Urinary bladder (tissue), 4 donors: ENCODE data around the gene RBM17. TPM values are rescaled to one million over a fixed set of nuclear protein-coding genes. Genes with fewer than 3 reads are reported as not detected.

Experiments
- DNase-seq: peaks from one replicate; pipeline ENCODE4 v3.0.0-alpha.2; 2015; ENCODE audit errors: extremely low spot score
- H3K27ac ChIP-seq: one replicate; pipeline ENCODE4 v1.5.1; 2013; ENCODE audit warnings: low read depth, mild to moderate bottlenecking, moderate library complexity
- H3K36me3 ChIP-seq: one replicate; pipeline ENCODE4 v1.6.1; 2013; ENCODE audit warnings: mild to moderate bottlenecking, moderate library complexity; ENCODE audit not compliant: insufficient read depth
- H3K4me1 ChIP-seq: one replicate; pipeline ENCODE4 v1.6.1; 2013; ENCODE audit warnings: mild to moderate bottlenecking, moderate library complexity; ENCODE audit not compliant: insufficient read depth
- H3K4me3 ChIP-seq: one replicate; pipeline ENCODE4 v1.5.1; 2013; ENCODE audit warnings: low read depth, low read length
- WGBS: extraction: QIAGEN DNeasy Blood & Tissue Kit; methylation state at CpG from one replicate; pipeline ENCODE4 v1.1.7; 2013; 5-methylcytosine and 5-hydroxymethylcytosine counted together
- polyA plus RNA-seq: library from polyadenylated mRNA; stranded (reverse); fragments of 200-250 nt; gene quantifications from one replicate; pipeline ENCODE4 v1.2.3, GENCODE V29; 2013
- total RNA-seq: library from RNA; depleted of rRNA; stranded (reverse); fragments of >200 nt; gene quantifications from one replicate; pipeline ENCODE4 v1.2.3, GENCODE V29; 2014
- donor health status: healthy with polysubstance abuse.
- donor health status: healthy.

Gene RBM17
- total and polyA plus RNA-seq, 2 donors = 58.3 to 59.6 TPM

DNA sequence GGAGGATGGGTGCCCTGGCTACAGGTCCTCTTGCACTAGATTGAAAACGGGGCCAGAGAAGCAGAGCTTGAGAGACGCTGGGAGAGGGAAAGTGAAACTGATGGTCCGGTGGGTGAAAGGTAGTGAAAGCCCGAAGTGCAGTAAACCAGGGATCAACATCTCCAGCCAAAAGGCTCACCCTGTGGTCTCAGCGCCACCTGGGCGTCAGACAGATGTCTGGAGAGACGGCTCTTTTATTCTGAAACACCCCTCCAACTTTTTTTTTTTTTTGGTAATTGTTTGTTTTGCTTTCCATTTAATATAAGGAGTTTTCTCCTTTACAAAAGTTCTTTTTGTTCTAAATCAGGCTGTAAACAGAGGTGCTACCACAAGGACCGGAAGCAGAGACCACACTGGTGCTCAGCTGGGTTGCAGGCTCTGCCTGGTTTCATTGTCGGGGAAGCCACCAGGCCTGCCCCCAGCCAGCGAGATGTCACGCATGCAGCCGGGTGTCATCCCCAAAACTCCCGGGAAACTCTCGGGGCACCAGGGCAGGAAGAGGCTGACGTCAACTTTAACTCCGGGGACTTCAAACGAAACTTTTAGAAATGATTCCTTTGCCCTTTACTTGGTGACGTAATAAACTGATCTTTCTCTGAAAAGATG lies 37.9 kb upstream of the RBM17 start:
- Histone ChIP-seq H3K27ac (peak overlapping the region; percentile 38), H3K4me3 (peak overlapping the region; percentile 36), H3K36me3 (no peaks in the 10 kb centered on the region), H3K4me1 (no peaks in the 10 kb centered on the region)
- 18% methylated on average over 18 of the region's 18 CpGs for WGBS
- DNase-seq = no peak

DNA sequence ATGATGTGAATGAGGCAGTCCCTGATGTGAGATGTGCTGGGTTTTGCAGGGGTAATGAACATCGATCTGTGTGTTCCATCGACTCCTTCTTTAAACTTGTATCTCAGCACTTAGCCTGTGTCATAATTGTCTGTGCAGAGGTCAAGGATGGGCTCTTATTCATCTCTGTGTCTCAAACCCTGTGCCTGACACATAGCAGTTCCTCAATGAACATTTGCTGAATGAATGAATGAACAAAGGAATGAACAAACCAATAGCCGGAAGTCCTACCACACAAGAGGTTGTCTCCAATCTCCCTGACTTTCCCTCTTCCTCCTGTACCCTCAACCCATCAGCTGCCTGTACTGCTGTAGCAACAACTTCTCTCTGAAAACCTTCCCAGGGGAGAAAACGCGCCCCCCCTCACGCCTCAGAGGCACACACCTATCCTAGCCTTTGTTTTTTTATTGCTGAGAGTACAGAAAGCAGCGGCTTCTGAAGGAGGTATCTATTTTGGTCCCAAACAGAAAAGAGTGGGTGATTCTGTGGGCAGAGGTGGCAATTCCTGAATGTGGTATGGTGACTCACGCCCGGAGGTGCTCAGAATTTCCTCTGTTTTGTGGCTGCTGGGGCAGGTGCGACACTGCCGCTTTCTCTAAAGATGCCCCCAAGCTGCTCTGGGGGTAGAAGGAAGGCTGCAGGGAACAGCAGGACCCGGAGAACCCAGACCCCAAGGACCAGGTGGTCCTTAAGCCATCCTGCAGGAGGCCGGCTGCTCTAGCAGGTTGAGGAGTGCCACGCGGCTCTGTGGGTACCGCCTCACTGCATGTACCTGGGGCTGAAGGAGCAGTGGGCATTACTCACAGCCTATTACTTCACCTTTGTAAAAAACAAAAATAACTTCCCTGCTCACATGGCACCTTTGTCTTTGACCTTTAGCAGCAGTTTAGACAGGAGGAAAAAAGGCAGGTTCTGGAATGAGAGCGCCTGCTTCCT lies 36.3 kb upstream of the RBM17 start:
- Histone ChIP-seq H3K4me1 (no peaks in the 10 kb centered on the region), H3K27ac (no peak overlapping the region), H3K36me3 (no peaks in the 10 kb centered on the region), H3K4me3 (no peak overlapping the region)
- 85% methylated on average over 17 of the region's 17 CpGs for WGBS
- no peak for DNase-seq

DNA sequence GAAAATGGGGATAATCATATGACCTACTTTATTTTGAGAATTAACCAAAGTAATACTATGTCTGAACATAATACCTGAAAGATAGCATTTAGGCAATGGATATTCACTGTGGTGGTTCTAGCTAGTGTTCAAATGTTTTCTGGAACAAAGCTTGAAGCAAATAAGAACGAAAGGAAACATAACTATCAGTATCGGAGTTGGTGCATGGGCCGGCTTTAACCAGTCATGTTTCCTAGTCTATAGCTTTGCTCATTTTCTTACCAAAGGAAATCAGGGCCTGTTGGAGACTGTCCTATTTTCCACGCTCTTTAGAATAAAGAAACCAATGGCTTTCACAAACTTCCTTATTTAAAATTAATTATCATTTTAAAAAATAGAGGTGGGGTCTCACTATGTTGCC lies 35.5 kb upstream of the RBM17 start:
- H3K4me1 ChIP-seq = no peaks in the 10 kb centered on the region
- DNase-seq = no peak
- H3K4me3 ChIP-seq = no peak overlapping the region
- WGBS = 85% methylated on average over 4 of the region's 4 CpGs
- H3K36me3 ChIP-seq = no peaks in the 10 kb centered on the region
- H3K27ac ChIP-seq = no peak overlapping the region

DNA sequence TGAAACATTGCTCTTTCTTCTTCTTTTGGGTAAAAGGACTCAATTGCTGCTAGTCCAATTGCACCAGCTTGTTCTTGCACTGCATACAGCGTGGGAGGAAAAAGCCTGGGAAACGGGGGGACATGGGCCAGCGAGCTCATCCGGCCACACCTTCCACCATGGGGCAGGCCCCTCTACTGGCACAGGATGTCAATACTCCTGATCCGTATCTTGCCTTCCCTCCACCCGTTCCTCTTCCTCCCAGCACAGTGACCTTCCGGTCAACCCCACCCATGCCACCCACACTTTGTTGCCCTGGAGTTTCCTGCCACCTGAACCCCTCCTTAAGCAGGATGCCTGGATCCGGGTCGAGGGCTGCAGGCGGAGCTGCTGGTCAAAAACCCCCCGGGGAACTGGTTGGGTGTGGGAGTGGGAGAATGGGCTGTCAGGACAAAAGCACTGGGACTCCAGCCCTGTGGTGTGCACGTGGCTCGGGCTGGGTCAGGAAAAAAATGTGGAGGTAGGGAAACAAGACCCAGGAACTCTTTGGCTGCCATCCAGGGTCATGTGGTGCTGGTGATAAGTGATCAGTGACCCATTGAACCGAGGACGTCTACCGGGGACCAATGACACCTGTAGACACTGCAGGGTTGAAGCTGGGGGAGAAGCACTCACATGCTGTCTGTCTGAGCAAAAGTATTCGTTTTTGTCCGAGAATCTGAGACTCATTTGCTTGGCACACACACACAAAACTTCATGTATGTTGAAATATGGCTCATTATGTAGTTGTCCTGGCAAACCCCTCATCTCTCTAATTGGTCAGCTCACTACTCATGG lies 34.8 kb upstream of the RBM17 start:
- no peak for DNase-seq
- WGBS = 58% methylated on average over 18 of the region's 18 CpGs
- Histone ChIP-seq H3K4me3 (no peak overlapping the region), H3K27ac (no peak overlapping the region), H3K36me3 (no peaks in the 10 kb centered on the region), H3K4me1 (no peaks in the 10 kb centered on the region)

GRCh38 chr10:6054884-6055283 lies 34.0 kb upstream of the RBM17 start:
- no peak for DNase-seq
- 92% methylated on average over 5 of the region's 5 CpGs for WGBS
- Histone ChIP-seq H3K4me1 (no peaks in the 10 kb centered on the region), H3K4me3 (no peak overlapping the region), H3K36me3 (no peaks in the 10 kb centered on the region), H3K27ac (no peak overlapping the region)

- Histone ChIP-seq H3K27ac (no peak overlapping the region), H3K4me3 (no peak overlapping the region), H3K4me1 (no peaks in the 10 kb centered on the region), H3K36me3 (no peaks in the 10 kb centered on the region)
- 78% methylated on average over 4 of the region's 4 CpGs for WGBS
- DNase-seq = no peak
Observed at GRCh38 chr10:6055929-6056328, 32.9 kb upstream of the RBM17 start.

DNA sequence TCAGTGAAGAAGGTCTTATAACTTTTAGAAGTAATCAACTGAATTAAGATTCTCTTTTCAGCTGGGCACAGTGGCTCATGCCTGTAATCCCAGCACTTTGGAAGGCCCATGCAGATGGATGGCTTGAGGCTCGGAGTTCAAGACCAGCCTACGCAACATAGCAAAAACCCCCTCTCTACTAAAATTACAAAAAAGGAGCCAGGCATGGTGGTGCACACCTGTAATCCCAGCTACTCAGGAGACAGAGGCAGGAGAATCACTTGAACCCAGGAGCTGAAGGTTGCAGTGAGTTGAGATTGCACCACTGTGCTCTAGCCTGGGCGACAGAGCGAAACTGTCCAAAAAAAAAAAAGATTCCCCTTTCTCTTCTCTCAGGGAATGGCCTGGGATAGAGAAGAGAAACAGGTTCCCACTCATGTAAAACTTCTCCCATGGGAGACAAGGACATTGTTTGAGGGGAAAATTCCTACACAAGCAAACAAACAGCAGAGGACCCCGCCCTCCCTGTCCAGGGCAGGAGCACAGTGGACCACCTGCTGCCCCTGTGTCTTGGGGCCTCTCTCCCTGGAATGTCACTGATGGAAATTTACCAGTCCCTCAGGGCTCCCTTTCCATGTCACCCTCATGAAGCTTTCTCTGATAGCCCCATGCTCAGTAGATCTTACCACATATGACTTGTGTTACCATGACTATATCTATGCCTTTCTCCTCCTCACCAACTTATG lies 32.3 kb upstream of the RBM17 start:
- H3K27ac ChIP-seq = no peak overlapping the region
- 95% methylated on average over 5 of the region's 5 CpGs for WGBS
- H3K4me3 ChIP-seq = no peak overlapping the region
- no peaks in the 10 kb centered on the region for H3K4me1 ChIP-seq
- H3K36me3 ChIP-seq = no peaks in the 10 kb centered on the region
- DNase-seq = no peak

DNA sequence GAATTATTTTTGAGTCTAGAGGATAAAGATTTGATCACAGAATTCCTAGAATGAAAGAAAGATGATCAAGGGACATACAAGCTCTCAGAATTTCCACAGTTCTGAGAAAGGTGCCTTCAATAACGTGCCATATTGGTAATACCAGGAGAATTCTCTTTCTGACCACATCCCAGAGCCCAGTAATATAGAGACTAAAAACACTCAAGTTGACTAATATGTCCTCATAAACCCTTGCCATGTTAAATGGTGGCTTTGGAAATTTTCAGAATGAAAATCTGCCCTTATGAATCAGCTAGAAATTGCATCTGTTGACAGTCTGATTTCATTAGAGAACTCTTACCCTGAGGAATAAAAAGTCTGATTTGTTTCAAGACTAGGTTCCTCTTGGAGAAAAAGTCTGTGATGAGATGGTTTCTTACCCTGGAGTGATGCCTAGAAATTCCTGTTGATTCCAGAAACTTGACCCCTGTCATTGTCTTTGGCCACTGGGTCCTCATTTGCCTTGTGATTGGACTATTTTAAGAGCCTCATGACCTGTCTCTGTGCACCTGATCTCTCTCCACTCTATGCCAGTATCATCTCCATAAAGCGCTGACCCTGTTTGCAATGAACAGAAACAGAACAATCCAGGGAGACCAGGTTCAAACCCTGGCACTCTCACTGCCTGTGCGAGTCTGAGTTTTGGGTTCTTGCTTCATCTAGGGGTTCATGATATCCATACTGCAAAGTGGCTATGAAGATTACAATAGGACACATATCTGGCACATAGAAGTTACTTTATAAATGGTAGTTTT lies 30.0 kb upstream of the RBM17 start:
- Histone ChIP-seq H3K36me3 (no peaks in the 10 kb centered on the region), H3K4me3 (no peak overlapping the region), H3K27ac (no peak overlapping the region), H3K4me1 (no peaks in the 10 kb centered on the region)
- no peak for DNase-seq
- WGBS = 92% methylated on average over 3 of the region's 3 CpGs

GRCh38 chr10:6059506-6059905 lies 29.3 kb upstream of the RBM17 start:
- no peak for DNase-seq
- Histone ChIP-seq H3K36me3 (no peaks in the 10 kb centered on the region), H3K4me3 (no peak overlapping the region), H3K4me1 (no peaks in the 10 kb centered on the region), H3K27ac (no peak overlapping the region)
- 74% methylated on average over 2 of the region's 2 CpGs for WGBS

DNA sequence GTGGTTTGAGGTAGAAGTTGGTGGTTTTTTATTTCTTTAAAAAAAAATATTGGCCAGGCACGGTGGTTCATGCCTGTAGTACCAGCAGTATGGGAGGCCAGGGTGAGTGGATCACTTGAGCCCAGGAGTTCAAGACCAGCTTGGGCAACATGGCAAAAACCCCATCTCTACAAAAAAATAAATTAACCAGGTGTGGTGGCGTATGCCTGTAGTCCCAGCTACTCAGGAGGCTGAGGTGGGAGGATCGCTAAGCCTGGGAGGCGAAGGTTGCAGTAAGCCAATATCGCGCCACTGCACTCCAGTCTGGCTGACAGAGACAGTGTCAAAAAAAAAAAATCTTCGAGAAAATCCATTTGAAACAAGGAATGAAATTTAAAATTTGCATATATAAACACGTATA lies 27.8 kb upstream of the RBM17 start:
- 90% methylated on average over 8 of the region's 8 CpGs for WGBS
- DNase-seq = no peak
- no peak overlapping the region for H3K4me3 ChIP-seq
- H3K4me1 ChIP-seq = no peaks in the 10 kb centered on the region
- H3K27ac ChIP-seq = no peak overlapping the region
- H3K36me3 ChIP-seq = no peaks in the 10 kb centered on the region

DNA sequence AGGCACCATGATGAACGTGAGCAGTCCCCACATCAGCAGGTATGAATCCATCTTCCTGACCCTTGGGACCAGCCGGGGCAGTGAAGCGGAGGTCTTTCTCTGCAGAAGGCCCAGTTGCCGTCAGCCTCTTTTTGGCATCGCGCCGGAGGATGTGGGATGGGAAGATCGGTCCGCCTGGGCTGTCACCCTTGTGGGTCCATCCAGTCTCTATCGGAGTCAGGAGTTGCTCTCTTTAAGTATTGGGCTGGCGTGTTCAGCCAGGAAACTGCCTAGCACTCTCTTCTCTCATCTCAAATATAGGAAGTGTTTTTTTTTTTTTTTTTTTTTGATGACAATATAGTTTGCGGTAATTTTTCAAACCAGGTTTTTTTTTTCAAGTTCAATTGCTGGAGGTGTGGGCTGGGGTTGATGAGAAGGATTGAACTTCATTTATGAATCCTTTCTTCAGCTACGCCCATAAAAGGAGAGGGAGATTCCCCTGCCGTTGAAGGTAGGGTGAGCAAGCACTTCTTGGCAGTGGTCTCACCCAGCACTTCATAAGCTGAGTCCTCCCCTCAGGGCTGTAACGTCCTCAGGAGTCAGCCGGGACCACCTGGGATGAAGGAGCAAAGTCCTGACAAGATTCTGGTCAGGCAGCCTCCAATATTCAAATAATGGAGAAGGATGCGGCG lies 26.6 kb upstream of the RBM17 start, which contains the start of gene IL2RA:
TSS of gene IL2RA (minus strand) at position 267 of the 671 bp plus-strand sequence. CDS start at position 51, 216 bp downstream.
- DNase-seq = no peak
- Histone ChIP-seq H3K4me3 (peak within 1 kb of the TSS; percentile 2), H3K27ac (no peak within 1 kb of the TSS), H3K4me1 (no peaks in the 10 kb centered on the region), H3K36me3 (no peaks in the 10 kb centered on the region)
- 81% methylated on average over 18 of the region's 18 CpGs for WGBS

- no peak for DNase-seq
- no peak overlapping the region for H3K4me3 ChIP-seq
- H3K4me1 ChIP-seq = no peaks in the 10 kb centered on the region
- no peaks in the 10 kb centered on the region for H3K36me3 ChIP-seq
- WGBS = 90% methylated on average over 7 of the region's 7 CpGs
- H3K27ac ChIP-seq = no peak overlapping the region
Observed at GRCh38 chr10:6064119-6064518, 24.7 kb upstream of the RBM17 start.
